HG03521 (cell line): ENCODE data around the gene HOXB9.

Experiments
- ATAC-seq: cut with Tn5 transposase; IDR thresholded peaks from one replicate; pipeline ENCODE4 v1.9.1; 2021; ENCODE audit warnings: mild to moderate bottlenecking, moderate library complexity; ENCODE audit not compliant: unreplicated experiment

HOXB9 gene

GRCh38 chr17:48626245-48627117 is at the start of gene HOXB9:
Gene HOXB9 (minus strand): TSS chr17:48626358. CDS start chr17:48626269, 89 bp downstream.
- ATAC-seq = no peak

- no peak for ATAC-seq
These were observed 46.2 kb upstream of the HOXB9 start for GRCh38 chr17:48672340-48672739.

- ATAC-seq = no peak
These were observed 45.6 kb upstream of the HOXB9 start for GRCh38 chr17:48671697-48672171.

- ATAC-seq = no peak
These were observed 37.2 kb upstream of the HOXB9 start for GRCh38 chr17:48663134-48663924.

GRCh38 chr17:48655913-48656312 is 29.8 kb upstream of the HOXB9 start:
- no peak for ATAC-seq

GRCh38 chr17:48649741-48650140 is 23.6 kb upstream of the HOXB9 start:
- ATAC-seq = no peak

GRCh38 chr17:48647963-48648245 is 21.7 kb upstream of the HOXB9 start:
- ATAC-seq = no peak

GRCh38 chr17:48647103-48647962 is 21.2 kb upstream of the HOXB9 start:
- ATAC-seq = no peak

- no peak for ATAC-seq
These were observed 20.3 kb upstream of the HOXB9 start for GRCh38 chr17:48646183-48647102.

GRCh38 chr17:48645639-48646182 is 19.6 kb upstream of the HOXB9 start:
- ATAC-seq = no peak

- no peak for ATAC-seq
These were observed 18.9 kb upstream of the HOXB9 start for GRCh38 chr17:48644910-48645557.

GRCh38 chr17:48644159-48644558 is 18.0 kb upstream of the HOXB9 start:
- ATAC-seq = no peak

GRCh38 chr17:48643697-48644012 is 17.5 kb upstream of the HOXB9 start:
- no peak for ATAC-seq

- no peak for ATAC-seq
These were observed 16.9 kb upstream of the HOXB9 start for GRCh38 chr17:48642843-48643696.

GRCh38 chr17:48642059-48642842 is 16.1 kb upstream of the HOXB9 start:
- ATAC-seq = no peak

- no peak for ATAC-seq
These were observed 15.4 kb upstream of the HOXB9 start for GRCh38 chr17:48641541-48642058.

GRCh38 chr17:48640858-48641180 is 14.7 kb upstream of the HOXB9 start:
- ATAC-seq = no peak
